Activated gamma-delta T cell treated with anti-CD3 and anti-CD28 coated beads, Interleukin-2, amount 50 U/mL, for 16 hours (primary cell): ENCODE data around the gene AKT1.
"Not testable (repeated sequence)": the region's sequence is repeated elsewhere in the genome, so short reads cannot be mapped to it uniquely, and the experiment has no call there.

Experiments used
- DNase-seq: peaks from one replicate; pipeline ENCODE4 v3.0.0-alpha.2; 2020; ENCODE audit warnings: low read depth

Gene AKT1

DNA sequence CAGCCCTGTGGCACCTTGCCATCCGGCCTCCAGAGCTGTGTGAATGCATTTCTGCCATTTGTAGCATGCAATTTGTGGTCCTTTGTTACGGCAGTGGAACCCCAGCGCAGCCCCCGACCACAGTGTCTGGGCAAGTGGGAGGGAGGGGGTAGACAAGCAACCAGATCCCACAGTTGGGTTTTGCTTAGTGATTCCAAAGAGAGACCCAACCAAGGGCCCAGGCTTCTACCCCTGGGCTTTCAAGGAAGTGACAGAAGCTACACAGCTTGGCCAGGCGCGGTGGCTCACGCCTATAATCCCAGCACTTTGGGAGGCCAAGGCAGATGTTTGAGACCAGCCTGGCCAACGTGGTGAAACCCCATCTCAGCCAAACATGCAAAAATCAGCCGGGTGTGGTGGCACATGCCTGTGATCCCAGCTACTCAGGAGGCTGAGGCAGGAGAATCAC, 23.2 kb upstream of the AKT1 start:
- DNase-seq: no peak

DNA sequence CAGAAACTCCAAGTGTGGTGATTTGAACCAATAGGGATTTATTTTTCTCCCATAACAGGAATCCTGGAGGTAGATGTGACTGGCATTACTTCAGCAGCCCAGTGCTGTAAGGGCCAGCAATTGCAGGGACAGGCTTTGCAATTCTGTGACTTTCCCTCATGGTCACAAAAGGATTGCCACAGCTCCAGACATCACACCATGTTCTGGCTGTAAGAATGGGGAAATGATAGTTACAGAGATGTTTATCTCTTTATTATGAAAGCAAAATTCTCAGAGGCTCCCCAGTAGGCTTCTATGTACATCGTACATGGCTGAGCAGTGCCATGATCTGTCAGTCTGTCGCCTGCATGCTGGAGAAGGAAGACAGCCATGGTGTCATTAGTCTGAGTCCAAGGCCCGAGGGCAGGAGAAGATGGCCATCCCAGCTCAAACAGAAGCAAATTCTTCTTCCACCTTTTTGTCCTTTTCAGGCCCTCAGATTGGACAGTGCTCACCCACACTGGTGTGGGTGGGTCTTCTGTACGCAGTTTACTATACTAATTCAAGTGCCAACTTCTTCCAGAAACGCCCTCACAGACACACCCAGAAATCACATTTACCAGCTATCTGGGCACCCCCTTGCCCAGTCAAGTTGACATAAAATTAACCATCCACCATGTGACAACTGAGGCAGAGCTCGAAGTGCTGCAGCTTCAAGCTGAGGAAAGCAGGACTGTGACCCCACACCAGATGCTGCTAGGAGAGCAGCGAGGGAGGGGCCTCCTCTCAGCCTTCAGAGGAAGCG, 22.6 kb upstream of the AKT1 start:
- no peak for DNase-seq

DNA sequence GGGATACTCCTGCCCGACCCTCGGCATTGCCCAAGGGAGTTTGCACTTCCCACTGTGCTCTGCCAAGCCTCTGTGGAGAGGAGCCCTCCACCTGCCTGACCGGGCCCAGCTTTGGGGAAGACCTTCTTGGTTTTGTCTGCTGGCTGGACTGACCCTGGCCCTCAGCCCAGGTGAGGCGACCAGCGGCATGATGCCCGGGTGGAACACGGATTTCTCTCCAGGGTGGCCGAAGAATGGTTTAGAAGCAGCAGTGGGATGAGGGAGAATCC, 21.0 kb upstream of the AKT1 start:
- no peak for DNase-seq

DNA sequence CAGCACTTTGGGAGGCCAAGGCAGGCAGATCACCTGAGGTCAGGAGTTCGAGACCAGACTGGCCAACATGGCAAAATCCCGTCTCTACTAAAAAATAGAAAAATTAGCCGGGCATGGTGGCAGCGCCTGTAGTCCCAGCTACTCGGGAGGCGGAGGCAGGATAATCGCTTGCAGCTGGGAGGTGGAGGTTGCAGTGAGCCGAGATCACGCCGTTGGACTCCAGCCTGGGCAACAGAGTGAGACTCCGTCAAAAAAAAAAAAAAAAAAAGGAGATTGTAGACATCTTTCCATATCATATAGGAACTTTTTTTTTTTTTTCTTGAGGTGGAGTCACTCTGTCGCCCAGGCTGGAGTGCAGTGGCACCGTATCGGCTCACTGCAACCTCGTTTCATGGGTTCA, 19.2 kb upstream of the AKT1 start:
- DNase-seq: not testable (repeated sequence)

DNA sequence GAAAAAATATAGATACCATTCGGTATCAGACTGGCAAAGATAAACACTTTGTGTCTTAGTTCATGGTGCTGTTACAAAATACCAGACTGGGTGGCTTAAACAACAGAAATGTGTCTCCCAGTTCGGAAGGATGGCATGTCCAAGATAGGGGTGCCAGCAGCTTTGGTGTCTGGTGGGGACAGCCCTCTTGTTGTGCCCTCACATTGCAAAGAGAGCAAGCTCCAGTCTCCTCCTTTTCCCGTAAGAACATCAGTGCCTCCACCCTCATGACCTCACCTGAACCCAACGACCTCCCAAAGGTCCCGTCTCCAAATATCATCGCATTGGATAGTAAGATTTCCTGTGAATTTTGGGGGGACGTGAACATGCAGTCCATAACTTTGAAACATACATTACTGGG, 17.7 kb upstream of the AKT1 start:
- DNase-seq: no peak

DNA sequence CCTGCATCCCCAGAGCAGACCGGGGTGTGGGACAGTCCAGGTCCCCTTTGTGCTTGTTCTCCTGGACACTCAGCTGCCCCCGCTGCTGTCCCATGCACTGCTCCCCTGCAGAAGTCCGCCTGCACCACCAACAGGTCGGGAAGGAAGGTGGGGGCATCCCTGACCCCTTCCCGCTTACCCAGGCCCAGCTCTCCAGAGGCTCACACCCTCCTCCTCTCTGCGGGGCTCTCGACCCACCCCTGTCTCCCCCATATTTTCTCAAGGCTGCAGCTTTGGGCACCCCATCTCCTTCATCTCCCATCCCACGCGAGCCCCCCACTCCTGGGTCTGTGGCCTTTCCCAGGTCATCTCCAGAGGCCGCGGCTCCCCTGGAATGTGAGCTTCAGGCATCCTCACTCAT, 14.8 kb upstream of the AKT1 start:
- DNase-seq: no peak

DNA sequence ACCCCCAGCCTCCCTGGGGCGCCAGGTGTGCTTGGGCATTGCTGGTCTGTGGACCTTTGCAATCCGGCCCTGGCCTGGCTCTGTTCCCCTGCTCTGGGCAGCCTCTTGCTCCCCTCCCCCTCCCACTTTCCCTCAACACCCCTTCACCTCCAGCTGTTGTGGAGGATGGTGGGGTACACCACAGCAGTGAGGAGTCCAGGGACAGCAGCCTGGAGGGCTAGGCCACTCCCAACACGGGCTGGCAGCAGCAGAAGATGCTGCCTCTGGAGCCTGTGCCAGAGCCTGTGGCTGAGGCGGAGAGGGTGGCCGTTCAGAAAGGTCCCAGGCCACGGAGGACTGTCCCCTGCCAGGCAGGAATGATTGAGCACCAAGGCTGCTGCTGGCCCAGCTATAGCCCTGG, 12.9 kb upstream of the AKT1 start:
- DNase-seq: no peak

DNA sequence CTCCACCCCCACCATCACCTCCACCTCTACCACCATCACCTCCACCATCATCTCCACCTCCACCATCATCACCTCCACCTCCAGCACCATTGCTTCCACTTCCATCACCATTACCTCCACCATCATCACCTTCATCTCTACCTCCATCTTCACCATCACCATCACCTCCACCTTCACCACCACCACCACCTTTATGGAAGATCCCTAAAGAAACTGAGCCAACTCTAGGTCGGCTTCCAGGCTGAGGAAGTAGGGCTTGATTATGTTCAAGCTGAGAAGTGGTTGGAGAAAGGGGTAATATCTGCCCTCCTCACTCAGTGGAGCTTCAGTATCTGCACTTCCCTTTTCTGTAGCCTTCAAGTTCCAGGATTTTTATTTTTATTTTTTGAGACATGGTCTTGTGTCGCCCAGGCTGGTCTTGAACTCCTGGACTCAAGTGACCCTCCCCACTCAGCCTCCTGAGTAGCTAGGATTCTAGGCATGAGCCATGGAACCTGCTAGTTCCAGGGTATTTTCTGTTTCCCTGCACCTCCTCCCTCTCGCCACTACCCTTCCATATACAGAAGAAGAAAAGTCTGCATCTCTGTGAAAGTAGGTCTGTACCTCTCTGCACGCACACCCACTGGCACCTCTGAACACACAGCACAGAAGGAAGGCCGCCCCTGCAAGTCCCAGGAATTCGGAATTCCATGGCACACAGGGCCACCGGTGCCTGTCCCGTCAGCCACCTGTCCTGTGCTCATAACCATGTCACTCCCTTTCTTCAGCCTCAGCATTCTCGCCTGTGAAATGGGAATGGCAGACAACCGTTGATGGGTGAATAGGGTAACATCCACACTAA, 11.3 kb upstream of the AKT1 start:
- DNase-seq: no peak

DNA sequence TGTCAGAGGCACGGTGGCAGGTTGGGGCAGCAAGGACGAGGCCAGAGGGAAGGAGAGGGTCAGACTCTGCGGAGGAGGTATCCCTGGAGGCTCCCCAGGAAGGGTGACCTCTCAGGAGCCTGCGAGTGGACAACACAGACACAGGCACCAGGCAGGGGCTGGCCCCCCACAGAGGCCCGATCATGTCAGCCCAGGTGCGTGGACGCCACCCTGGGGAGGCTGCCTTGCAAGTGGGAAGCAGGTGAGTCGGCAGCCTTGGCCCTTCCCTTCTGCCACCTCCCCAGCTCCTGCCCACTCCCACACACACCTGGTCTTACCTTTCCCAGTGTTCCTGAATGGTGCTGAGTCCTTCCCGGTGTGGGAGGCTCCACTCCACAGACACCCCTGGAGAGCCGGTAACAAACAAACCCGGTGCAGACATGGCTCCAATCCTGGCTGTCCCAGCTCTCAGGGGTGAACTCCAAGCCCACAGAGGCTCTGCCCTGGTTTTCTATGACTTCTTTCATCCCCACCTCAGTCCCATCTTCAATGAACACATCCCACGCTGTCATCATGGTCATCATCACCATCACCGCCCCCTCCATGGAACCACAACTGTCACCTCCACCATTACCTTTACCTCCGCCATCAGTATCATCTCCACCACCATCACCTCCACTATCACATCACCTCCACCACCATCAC, 10.5 kb upstream of the AKT1 start:
- no peak for DNase-seq

DNA sequence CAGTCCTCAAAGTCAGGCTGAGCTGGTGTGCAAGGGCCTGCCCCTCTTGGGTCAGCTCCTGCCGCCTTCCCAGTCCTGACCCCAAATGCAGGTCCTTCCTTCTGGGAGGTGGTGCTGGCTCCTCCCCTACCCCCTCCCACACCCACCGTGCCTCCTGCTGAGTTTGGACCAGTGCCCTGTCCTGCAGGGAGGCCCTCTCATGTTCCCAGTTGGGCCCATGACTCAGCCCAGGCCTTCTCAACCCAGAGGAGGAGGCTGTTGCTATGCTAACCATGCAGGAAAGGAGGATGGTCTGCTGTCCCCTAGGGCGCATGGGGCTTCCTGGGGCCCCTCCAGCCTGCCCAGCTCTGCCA, 9.8 kb upstream of the AKT1 start:
- DNase-seq: no peak

DNA sequence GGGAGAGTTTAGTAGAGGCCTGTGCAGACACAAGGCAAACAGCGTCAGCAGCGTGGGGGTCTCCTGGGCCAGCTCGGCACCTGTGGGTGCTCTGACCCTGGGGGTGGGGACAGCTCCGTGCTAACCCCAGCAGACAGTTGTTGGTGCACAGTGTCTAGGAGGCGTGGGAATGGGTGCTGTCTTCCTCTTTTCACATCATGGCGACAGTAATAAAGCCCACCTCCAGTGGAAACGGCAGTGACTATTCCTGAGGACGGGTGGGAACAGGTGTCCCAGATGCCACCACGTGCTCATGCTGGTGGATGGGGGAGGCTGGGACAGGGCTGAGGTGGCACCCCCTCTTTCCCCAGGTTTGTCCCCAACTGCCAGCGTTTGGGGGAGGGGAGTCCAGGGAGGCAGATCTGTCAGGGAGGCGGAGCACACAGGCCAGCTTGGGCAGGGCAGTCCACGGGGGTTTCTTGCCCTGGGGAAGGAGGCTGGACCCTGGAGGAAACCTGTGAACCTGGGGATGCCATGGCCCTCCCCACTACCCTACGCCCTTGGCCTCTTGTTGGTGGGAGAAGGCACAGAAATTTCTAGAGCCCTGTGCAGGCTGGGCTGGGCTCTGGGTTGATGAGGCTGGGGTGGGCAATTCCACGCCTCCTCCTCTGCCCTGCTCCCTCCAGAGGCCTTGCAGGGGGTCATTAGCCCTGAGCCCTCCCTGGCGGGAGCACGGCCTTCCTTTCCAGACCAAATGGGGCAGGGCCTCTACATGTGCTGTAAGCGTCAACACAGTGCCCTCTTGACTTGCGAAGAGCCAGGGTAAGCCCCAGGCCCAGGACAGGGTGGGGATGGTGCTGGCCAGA, 9.2 kb upstream of the AKT1 start:
- no peak for DNase-seq

DNA sequence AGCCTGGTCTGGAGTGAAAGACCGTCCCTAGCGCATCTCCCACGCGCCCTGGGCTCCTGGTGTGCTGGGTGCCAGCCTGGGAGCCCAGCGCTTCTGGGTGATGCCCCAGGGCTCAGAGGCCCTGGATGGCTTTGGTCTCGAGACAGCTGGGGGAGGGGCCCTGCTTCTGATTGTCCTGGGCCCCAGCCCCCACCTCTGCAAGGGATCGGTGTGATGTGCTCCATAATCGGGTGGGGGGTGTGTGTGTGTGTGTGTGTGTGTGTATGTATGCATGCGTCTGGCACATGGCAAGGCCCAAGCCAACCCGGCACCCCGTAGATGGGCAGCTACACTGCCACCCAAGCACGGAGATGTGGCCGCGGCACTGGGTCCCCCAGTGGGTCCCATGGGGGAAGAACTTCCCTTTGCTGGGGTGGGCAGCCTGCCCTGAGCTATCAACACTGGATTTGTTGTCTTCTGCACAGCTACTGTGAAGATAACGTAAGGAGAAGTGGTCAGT, 8.4 kb upstream of the AKT1 start:
- DNase-seq: no peak

DNA sequence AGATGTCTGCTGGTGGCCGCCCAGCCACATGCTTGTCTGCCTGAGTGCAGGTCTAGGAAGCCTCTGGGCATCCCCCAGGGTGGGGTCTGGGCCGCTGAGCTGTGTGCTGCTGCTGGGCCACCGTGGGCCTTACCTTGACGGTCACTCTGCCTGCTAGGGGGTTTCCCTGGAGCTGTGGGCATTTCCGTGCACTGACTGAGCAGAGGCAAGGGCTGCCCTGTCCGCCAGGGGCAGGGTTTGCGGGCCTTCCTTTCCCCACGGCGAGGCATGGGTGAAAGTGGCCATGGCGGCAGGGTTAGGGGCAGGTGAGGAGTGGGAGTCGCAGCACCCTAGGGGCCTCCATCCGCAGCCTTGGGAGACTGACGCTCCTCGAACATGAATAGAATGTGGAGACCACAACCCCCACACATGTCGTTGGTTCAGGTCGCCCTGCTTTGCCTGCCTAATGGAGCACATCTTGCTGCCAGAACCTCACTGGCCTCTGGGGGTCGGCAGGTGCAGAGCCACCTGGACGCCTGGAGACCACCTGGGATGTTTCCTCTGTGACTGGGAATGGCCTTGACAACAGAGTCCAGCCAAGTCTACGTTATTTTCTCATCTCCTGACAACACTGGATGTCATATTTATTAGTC, 7.8 kb upstream of the AKT1 start:
- no peak for DNase-seq

DNA sequence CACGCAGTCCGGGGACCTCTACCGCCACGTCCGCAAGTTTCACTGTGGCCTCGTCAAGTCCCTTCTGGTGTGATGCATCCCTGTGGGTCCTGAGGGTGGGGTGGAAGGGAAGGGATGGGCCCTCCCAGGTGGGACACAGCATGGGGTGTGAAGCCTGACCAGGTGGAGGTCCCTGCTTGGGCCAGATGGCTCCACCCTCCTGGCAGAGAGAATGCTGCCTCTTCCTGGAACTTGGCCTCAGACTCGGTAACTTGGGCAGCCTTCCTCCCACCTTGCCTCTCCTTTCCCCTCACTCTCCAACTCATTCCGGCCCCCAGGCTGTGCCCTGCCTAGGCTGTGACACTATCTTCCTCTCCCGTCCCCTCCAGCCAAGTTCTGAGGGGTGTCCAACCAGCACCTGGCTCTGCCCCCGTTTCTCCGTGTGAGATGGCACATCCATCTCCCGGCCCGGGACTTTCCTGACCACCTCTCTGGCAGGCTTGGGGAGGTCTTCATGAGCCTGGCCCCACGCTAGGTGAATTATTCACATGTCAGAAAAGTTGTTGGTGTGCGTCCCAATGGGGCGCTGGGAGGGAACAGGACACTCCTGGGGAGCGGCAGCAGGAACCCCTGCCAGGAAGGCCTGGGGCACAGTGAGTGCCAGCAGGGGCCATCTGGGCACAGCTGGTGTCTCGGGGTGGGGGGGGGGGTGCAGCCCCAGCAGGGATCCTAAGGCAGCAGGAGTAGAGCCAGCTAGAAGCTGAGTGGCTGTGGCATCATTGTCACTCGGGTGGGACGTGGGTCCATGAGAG, 7.0 kb upstream of the AKT1 start:
- no peak for DNase-seq

DNA sequence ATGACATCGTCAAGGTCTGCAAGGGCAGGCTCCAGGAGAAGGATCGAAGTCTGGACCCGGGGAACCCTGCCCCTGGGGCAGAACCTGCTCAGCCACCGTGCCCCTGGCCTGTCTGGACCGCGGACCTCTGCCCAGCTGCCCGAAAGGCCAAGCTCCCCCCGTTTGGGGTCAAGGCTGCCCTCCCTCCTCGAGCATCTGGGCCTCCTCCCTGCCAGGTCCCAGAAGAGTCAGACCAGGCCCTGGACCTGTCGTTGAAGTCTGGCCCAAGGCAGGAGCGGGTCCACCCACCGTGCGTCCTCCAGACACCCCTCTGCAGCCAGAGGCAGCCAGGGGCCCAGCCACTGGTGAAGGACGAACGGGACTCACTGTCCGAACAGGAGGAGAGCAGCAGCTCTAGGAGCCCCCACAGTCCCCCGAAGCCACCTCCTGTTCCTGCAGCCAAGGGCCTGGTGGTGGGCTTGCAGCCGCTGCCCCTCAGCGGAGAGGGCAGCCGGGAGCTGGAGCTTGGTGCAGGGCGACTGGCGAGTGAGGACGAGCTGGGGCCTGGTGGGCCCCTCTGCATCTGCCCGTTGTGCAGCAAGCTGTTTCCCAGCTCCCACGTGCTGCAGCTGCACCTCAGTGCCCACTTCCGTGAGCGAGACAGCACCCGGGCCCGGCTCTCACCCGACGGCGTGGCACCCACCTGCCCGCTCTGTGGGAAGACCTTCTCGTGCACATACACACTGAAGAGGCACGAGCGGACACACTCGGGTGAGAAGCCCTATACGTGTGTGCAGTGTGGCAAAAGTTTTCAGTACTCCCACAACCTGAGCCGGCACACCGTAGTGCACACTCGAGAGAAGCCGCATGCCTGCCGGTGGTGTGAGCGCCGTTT, 6.2 kb upstream of the AKT1 start:
- no peak for DNase-seq

DNA sequence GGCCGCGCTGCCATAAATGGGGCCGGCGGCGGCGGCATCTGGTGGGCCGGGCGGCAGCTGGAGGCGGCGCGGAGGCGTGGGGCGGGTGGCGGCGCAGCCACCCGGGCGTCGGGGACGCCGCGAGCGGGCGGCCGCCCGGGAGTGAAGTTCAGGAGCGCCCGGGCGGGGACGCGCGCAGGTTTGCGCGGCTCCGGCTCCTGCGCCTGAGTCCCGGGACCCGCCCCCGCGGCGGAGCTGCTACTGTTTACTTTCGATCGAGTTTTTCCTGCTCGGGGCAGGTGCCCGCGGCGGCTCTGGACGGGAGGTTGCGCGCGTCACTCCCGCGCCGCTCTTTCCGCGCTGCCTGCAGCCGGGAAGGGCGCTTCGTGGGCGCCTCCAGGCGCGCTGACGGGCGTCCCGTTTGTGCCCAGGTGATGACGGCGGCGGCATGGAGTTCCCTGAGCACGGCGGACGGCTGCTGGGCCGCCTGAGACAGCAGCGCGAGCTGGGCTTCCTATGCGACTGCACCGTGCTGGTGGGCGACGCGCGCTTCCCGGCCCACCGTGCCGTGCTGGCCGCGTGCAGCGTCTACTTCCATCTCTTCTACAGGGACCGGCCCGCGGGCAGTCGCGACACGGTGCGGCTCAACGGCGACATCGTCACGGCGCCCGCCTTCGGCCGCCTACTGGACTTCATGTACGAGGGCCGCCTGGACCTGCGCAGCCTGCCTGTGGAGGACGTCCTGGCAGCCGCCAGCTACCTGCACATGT, 5.4 kb upstream of the AKT1 start, which contains the start of gene ZBTB42:
ZBTB42 (plus strand) TSS at position 331 of the 749 bp plus-strand sequence; CDS start at position 428, 97 bp downstream.
- DNase-seq: peak; percentile 42

DNA sequence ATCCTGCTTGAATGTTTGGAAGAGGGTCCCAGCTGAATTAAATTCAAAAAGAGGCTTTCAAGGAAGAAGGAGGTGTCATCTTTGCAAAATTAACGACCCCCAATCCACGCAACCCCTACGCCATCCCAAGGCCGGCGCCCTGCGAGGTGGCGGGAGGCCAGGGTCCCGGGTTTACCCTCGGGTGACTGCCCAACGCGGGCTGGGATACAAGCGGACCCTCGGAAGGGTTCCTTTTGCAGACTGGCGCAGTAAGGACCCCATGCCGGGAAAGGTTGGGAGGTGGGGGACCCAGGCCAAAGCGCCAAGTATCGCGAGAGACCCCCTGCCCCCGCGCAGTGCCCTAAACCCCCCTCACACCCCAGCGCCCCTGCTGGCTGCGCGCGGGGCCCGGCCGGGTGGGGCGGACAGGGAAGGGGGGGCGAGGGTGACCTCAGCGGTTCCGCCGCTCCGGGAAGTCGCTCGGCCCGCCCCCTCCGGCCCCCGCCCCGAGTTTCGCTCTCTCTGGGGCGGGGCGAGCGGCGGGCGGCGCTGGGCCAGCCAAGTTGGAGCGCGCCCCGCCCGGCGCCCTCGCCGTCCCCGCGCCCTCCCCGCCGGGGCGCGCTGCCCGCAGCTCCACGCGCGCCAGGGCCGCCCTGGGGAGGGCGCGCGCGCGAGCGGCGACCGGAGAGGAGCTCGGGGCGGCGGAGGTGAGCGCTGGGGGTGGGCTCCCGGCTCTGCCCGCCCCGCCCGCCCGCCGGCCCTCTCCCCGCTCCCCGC, 4.6 kb upstream of the AKT1 start:
- DNase-seq: peak; percentile 68
